Esophagus squamous epithelium (tissue), 5 donors: ENCODE measurements around the gene MEIS1. TPM values are rescaled to one million over a fixed set of nuclear protein-coding genes. Genes with fewer than 3 reads are reported as not detected.

Experiments used
- DNase-seq: peaks from one replicate; lab custom pipeline; 2025; lab: John Stamatoyannopoulos, UW
- H3K27ac ChIP-seq, 4 donors: fragments of 200-600 bp; sonication (generic); one replicate each; pipeline ENCODE4 v1.5.1; 2016 to 2019; ENCODE audit warnings: mild to moderate bottlenecking in 1 of 4
- H3K27me3 ChIP-seq, 4 donors: fragments of 200-600 bp; sonication (generic); 1 replicate in 3 of 4; 2 replicates in 1 of 4; pipeline versions ENCODE4 v1.5.1 to v1.6.0; 2017 to 2021; ENCODE audit warnings: antibody characterized with exemption in 1 of 4
- H3K36me3 ChIP-seq, 3 donors: fragments of 200-600 bp; sonication (generic); one replicate each; pipeline ENCODE4 v1.5.1; 2016 to 2019
- H3K4me1 ChIP-seq, 3 donors: fragments of 200-600 bp; sonication (generic); one replicate each; pipeline ENCODE4 v1.5.1; 2017 to 2019
- H3K4me3 ChIP-seq, 4 donors: fragments of 200-600 bp; sonication (generic); 1 replicate in 3 of 4; 2 replicates in 1 of 4; pipeline ENCODE4 v1.5.1; 2016 to 2019; ENCODE audit warnings: mild to moderate bottlenecking in 2 of 4, moderate library complexity in 1 of 4
- H3K9me3 ChIP-seq, 3 donors: fragments of 200-600 bp; sonication (generic); one replicate each; pipeline ENCODE4 v1.5.1; 2016 to 2019
- POLR2A ChIP-seq, 4 donors: fragments of 450-650 bp; IDR thresholded peaks; one replicate each; pipeline ENCODE4 v1.6.1; 2017; ENCODE audit warnings: antibody characterized with exemption in 4 of 4, mild to moderate bottlenecking in 4 of 4, moderate library complexity in 3 of 4
- WGBS, 2 donors: methylation state at CpG; one replicate each; pipeline ENCODE4 v1.1.5; 2018; 5-methylcytosine and 5-hydroxymethylcytosine counted together
- intact Hi-C: fragments of 100-400 bp; cut with DNase I; formaldehyde crosslinking; loops from one replicate; pipeline ENCODE4 v1.15.0; 2022
- total RNA-seq, 4 donors: library from RNA; depleted of rRNA; stranded (reverse); fragments of >200 nt; gene quantifications; one replicate each; pipeline ENCODE4 v1.1.0, GENCODE V29; 2016
- TF ChIP-seq, protein P1 (sequence below), 6 experiments: fragments of 450-650 bp in 4 of 6; fragments of 200-600 bp in 2 of 6; sonication (generic) in 2 of 6; IDR thresholded peaks; one replicate each; pipeline ENCODE4 v1.5.1; 2016 to 2019; ENCODE audit warnings: antibody characterized with exemption in 6 of 6, mild to moderate bottlenecking in 4 of 6, moderate library complexity in 4 of 6
- donor health status: DM: yes; HTN: yes; CAD: no.

Gene MEIS1
- total RNA-seq, 4 donors from 2014 or later = 17.8 to 56.1 (median 28.5) TPM

DNA sequence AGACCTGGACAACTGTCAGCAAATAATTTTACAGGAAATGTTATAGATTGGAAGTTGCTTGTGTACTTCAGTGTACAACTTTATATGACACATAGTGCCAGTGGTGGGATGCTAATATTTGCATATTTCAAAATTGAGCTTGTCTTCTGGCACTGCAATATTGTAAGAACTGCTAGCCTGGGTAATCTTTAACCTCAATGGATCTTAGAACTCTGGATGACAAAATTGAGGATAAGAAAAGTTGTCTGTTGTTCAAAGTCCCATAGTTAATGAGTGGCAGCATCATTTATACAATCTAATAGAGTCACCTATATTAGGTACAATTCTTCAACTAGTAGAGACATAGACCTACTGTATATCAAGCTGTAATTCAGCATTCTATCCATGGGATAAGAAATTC is 110.3 kb downstream of the MEIS1 start:
- Histone ChIP-seq H3K27me3 (no peaks in the 10 kb centered on the region), H3K36me3 (peaks cover 0 to 24% (median 0%) of the 10 kb centered on the region in 3 donors), H3K4me1 (peaks cover 2 to 58% (median 20%) of the 10 kb centered on the region in 3 donors), H3K4me3 (no peak overlapping the region), H3K9me3 (no peaks in the 10 kb centered on the region), H3K27ac (no peak overlapping the region)
- no peak for TF ChIP-seq POLR2A (IDR thresholded peaks at IDR 0.05)
- TF ChIP-seq, protein P1, sequence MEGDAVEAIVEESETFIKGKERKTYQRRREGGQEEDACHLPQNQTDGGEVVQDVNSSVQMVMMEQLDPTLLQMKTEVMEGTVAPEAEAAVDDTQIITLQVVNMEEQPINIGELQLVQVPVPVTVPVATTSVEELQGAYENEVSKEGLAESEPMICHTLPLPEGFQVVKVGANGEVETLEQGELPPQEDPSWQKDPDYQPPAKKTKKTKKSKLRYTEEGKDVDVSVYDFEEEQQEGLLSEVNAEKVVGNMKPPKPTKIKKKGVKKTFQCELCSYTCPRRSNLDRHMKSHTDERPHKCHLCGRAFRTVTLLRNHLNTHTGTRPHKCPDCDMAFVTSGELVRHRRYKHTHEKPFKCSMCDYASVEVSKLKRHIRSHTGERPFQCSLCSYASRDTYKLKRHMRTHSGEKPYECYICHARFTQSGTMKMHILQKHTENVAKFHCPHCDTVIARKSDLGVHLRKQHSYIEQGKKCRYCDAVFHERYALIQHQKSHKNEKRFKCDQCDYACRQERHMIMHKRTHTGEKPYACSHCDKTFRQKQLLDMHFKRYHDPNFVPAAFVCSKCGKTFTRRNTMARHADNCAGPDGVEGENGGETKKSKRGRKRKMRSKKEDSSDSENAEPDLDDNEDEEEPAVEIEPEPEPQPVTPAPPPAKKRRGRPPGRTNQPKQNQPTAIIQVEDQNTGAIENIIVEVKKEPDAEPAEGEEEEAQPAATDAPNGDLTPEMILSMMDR (IDR thresholded peaks at IDR 0.05) = no peak
- intact Hi-C loops = no loop called here
- DNase-seq = no peak

DNA sequence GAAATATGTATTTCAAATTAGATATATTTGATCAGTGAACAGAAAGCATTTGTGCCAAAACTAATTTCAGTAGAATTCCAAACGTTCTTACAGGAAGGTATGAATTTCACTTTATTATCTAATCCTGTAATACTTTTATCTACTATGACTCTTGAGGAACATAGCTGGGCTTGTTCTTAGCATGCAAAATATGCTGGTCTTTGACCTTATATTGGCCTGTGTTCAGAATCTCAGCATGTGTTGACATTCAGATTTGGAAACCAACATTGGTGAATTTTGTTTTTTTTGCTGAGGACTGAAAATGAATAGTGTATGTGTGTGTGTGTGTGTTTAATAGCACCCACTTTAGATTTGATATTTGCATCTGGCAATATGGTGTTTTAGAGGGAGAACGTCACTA is 112.2 kb downstream of the MEIS1 start:
- H3K36me3 ChIP-seq = peaks cover 0 to 24% (median 0%) of the 10 kb centered on the region in 3 donors

DNA sequence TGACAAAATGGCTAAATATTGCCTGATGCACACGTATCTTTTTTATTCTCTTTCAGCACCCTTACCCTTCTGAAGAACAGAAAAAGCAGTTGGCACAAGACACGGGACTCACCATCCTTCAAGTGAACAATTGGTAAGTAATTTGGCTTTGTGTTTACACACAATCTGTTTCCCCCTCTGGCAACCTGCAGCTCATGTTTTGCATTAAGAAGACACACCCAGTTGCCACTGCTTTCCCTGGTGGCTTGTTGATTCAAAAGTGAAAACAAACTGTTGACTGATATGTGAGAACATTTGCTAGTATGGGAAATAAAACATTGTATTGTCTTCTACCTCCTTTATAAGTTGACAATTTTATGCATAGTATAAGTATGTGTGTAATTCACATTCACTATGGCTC is 113.0 kb downstream of the MEIS1 start:
- Histone ChIP-seq H3K9me3 (no peaks in the 10 kb centered on the region), H3K27ac (peak overlapping the region in 2 of 4 donors; percentile 24 to 35), H3K27me3 (no peaks in the 10 kb centered on the region), H3K4me1 (peaks cover 0 to 73% (median 19%) of the 10 kb centered on the region in 3 donors), H3K4me3 (no peak overlapping the region), H3K36me3 (peaks cover 0 to 24% (median 0%) of the 10 kb centered on the region in 3 donors)
- TF ChIP-seq, protein P1 (IDR thresholded peaks at IDR 0.05) = no peak
- no peak for TF ChIP-seq POLR2A (IDR thresholded peaks at IDR 0.05)
- intact Hi-C loops = no loop called here
- no peak for DNase-seq
- 17 to 40% methylated on average over 2 of the region's 2 CpGs for WGBS, 2 donors

More for the DNA sequence above, 112.2 kb downstream of the MEIS1 start:
- intact Hi-C loops = no loop called here
- H3K27ac ChIP-seq = peak overlapping the region in 1 of 4 donors; percentile 24
- no peak for DNase-seq
- H3K4me1 ChIP-seq = peaks cover 0 to 72% (median 17%) of the 10 kb centered on the region in 3 donors
- H3K27me3 ChIP-seq = no peaks in the 10 kb centered on the region
- WGBS, 2 donors = 44 to 49% methylated on average over 2 of the region's 2 CpGs
- TF ChIP-seq, protein P1 (IDR thresholded peaks at IDR 0.05) = no peak
- no peak for TF ChIP-seq POLR2A (IDR thresholded peaks at IDR 0.05)
- H3K4me3 ChIP-seq = no peak overlapping the region
- no peaks in the 10 kb centered on the region for H3K9me3 ChIP-seq

DNA sequence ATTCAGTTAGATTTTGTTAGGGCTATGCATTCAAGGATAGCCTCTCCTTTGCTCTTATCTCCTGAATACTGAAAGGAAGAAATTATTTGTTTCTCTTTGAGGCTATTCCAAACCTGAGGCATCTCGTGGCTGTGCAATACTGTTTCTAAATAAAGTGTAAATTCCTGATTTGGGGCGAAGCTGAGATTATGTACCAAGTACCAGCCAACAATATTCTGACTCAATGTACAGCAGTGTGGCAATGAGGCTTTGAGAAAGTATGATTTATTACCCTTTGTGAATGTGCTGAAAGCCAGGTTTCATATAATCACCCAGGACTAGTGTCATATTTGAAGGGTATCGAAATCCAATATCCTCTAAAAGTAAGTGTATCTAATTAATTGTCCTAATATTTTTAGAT is 113.5 kb downstream of the MEIS1 start:
- Histone ChIP-seq H3K27ac (peak overlapping the region in 2 of 4 donors; percentile 24 to 35), H3K36me3 (peaks cover 0 to 24% (median 0%) of the 10 kb centered on the region in 3 donors), H3K9me3 (no peaks in the 10 kb centered on the region), H3K27me3 (no peaks in the 10 kb centered on the region), H3K4me3 (no peak overlapping the region), H3K4me1 (peaks cover 0 to 78% (median 25%) of the 10 kb centered on the region in 3 donors)
- intact Hi-C loops = no loop called here
- DNase-seq = no peak
- no peak for TF ChIP-seq POLR2A (IDR thresholded peaks at IDR 0.05)
- TF ChIP-seq, protein P1 (IDR thresholded peaks at IDR 0.05) = no peak
- 27 to 34% methylated on average over 3 of the region's 3 CpGs for WGBS, 2 donors

DNA sequence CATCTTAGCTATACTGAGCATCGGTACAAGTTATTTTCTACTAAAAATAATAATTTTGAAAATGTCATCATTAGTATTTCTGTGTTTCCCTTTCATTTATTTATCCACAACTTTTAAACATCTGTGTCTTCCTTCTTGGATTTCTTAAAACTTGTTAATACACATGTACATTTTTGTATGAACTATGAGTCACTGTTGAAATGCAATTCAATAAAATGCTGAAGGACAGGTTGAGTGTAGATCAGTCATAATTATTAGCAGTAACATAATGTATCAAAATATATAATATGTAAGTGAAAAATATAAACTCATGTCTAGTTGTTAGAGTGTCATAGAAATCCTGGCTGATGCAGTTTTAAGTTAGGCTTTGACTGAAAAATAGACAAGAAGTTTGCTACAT is 115.9 kb downstream of the MEIS1 start:
- Histone ChIP-seq H3K27me3 (no peaks in the 10 kb centered on the region), H3K36me3 (peaks cover 0 to 24% (median 0%) of the 10 kb centered on the region in 3 donors), H3K27ac (peak overlapping the region in 3 of 4 donors; percentile 51 to 59 (median 57)), H3K4me3 (no peak overlapping the region), H3K4me1 (peaks cover 12 to 99% (median 44%) of the 10 kb centered on the region in 3 donors), H3K9me3 (no peaks in the 10 kb centered on the region)
- WGBS, 2 donors = 31 to 44% methylated on average over 1 of the region's 1 CpG
- TF ChIP-seq POLR2A (IDR thresholded peaks at IDR 0.05) = no peak
- TF ChIP-seq, protein P1 (IDR thresholded peaks at IDR 0.05) = no peak
- DNase-seq = no peak
- intact Hi-C loops = no loop called here
